GM18861 (cell line): Measurements from ENCODE around the gene NUCB1.
A peak's percentile ranks its signal among the peaks of the same experiment; 100 is the strongest.

Experiments
- ATAC-seq: cut with Tn5 transposase; IDR thresholded peaks from one replicate; pipeline ENCODE4 v1.9.1; 2021; ENCODE audit not compliant: unreplicated experiment

The NUCB1 gene

GRCh38 chr19:48961673-48962028, 61.5 kb downstream of the NUCB1 start:
- ATAC-seq = no peak

GRCh38 chr19:48962029-48962848, 62.1 kb downstream of the NUCB1 start:
- ATAC-seq = no peak

- ATAC-seq = no peak
Observed at GRCh38 chr19:48962849-48963165, 62.7 kb downstream of the NUCB1 start.

GRCh38 chr19:48963371-48964204, 63.5 kb downstream of the NUCB1 start:
- peak; percentile 28 for ATAC-seq

- no peak for ATAC-seq
Observed at GRCh38 chr19:48964205-48965039, 64.3 kb downstream of the NUCB1 start.

GRCh38 chr19:48965040-48965805, 65.1 kb downstream of the NUCB1 start, which contains the start of gene FTL:
Gene FTL (plus strand): TSS chr19:48965309. CDS start chr19:48965508, 199 bp downstream.
- ATAC-seq = peak; percentile 44

GRCh38 chr19:48965806-48966540, 65.9 kb downstream of the NUCB1 start:
- no peak for ATAC-seq

- no peak for ATAC-seq
Observed at GRCh38 chr19:48966541-48967345, 66.6 kb downstream of the NUCB1 start.

GRCh38 chr19:48967346-48968178, 67.5 kb downstream of the NUCB1 start:
- ATAC-seq = no peak

- no peak for ATAC-seq
Observed at GRCh38 chr19:48968179-48968661, 68.1 kb downstream of the NUCB1 start.

- no peak for ATAC-seq
Observed at GRCh38 chr19:48968813-48969218, 68.7 kb downstream of the NUCB1 start.

GRCh38 chr19:48969276-48970138, 69.4 kb downstream of the NUCB1 start:
- ATAC-seq = no peak

GRCh38 chr19:48970139-48970766, 70.1 kb downstream of the NUCB1 start:
- no peak for ATAC-seq

GRCh38 chr19:48970923-48971395, 70.8 kb downstream of the NUCB1 start:
- no peak for ATAC-seq
